Activated CD8-positive, alpha-beta memory T cell treated with anti-CD3 and anti-CD28 coated beads, Interleukin-2, amount 10 ng/mL, durations not matched to agents 7 days and 5 days (primary cell): ENCODE data around the gene STK39. TPM values are rescaled to one million over a fixed set of nuclear protein-coding genes. Genes with fewer than 3 reads are reported as not detected.
A peak's percentile ranks its signal among the peaks of the same experiment; 100 is the strongest.

ENCODE experiments used
- ATAC-seq: fragments of 150-1000 bp; cut with Tn5 transposase; one replicate; pipeline ENCODE4 v1.10.0; 2021; ENCODE audit warnings: moderate library complexity
- CTCF ChIA-PET: fragments of 350-600 bp; sonication (Branson Sonifier 250); formaldehyde crosslinking; loops from one replicate; lab custom pipeline; 2021; ENCODE audit warnings: antibody characterized with exemption; lab: Charles Lee
- DNase-seq: peaks from one replicate; pipeline ENCODE4 v3.0.0-alpha.2; 2020
- H3K27ac Mint-ChIP-seq: one replicate; pipeline ENCODE4 v1.8.0; 2021; ENCODE audit warnings: mild to moderate bottlenecking, mixed read lengths
- H3K27me3 Mint-ChIP-seq: one replicate; pipeline ENCODE4 v1.8.0; 2021; ENCODE audit warnings: mixed read lengths
- H3K36me3 Mint-ChIP-seq: one replicate; pipeline ENCODE4 v1.8.0; 2021; ENCODE audit warnings: mild to moderate bottlenecking, mixed read lengths
- H3K4me1 Mint-ChIP-seq: one replicate; pipeline ENCODE4 v1.8.0; 2021; ENCODE audit warnings: mixed read lengths
- H3K4me3 Mint-ChIP-seq: one replicate; pipeline ENCODE4 v1.8.0; 2021; ENCODE audit warnings: mild to moderate bottlenecking, moderate library complexity, mixed read lengths
- H3K9me3 Mint-ChIP-seq: one replicate; pipeline ENCODE4 v1.8.0; 2022; ENCODE audit warnings: low read depth, mixed read lengths
- total RNA-seq, 2 experiments: library from RNA; stranded (reverse); gene quantifications; one replicate each; pipeline ENCODE4 v1.2.3, GENCODE V29; 2021

The STK39 gene
- total RNA-seq, 2 experiments from 2014 or later: 29.4 to 35.7 TPM

DNA sequence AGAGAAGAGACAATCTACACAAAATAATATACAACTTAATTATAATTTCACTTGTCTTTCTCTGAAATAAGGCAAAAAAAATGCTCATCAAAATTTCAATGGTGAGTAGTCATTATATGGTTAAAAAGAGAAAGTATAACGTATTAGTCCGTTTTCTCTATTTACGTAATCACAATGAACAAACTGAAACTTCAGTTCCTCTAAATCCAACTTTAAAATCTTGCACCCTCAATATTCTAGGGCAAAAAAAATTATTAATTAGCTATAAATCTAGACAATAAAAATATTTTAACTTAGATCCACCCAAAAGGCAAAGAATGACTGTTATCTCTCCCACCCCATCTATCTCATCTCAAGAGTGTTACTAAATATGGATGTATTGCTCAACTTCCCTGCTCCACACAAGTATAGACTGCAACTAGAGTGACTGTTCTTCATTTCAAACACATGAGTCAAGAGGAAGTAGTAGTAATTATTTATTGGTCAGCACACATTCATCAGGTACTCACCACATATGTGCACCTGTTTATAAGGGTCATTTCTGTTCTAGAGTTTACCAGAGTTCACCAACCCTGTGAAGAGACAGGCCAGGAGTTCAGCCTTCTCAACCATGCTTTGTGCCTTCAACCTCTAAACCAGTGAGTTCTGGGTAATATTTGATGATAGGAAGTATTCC, 36.4 kb downstream of the STK39 start:
- Mint-ChIP-seq H3K4me1 (peaks cover 50% of the 10 kb centered on the region), H3K4me3 (peak overlapping the region; percentile 40), H3K36me3 (peaks cover 15% of the 10 kb centered on the region), H3K9me3 (peaks cover under 1% of the 10 kb centered on the region), H3K27ac (peak overlapping the region; percentile 75), H3K27me3 (no peaks in the 10 kb centered on the region)
- CTCF ChIA-PET: interaction anchor here (0.6 to 2.1 kb wide), 6 partner anchors 15 to 50 kb away, joined by 3 to 5 read pairs (median 4); no protein-coding TSS in a partner anchor
- no peak for DNase-seq
- ATAC-seq: peak; percentile 79

DNA sequence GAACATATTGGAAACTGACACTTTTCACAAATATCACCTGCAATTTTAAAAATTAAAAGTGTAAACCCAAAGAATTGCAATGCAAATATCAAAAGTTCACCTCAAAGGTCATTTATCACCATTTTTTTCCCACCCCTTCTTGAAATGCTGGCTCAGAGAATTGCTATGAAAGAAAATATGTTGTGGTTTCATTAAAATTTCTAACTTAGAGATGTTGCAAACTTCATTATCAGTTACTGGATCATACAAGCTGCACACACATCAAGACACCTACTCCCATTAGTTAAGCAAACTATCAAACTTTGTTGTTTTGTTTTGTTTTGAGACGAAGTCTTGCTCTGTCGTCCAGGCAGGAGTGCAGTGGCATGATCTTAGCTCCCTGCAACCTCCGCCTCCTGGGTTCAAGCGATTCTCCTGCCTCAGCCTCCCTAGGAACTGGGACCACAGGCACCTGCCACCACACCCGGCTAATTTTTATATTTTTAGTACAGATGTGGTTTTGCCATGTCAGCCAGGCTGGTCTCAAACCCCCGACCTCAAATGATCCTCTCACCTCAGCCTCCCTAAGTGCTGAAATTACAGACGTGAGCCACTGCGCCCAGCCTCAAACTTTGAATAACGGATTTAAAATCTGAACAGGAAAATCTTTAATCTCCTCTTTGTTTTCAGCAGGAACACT, 37.0 kb downstream of the STK39 start:
- Mint-ChIP-seq H3K4me3 (peak overlapping the region; percentile 40), H3K27ac (peak overlapping the region; percentile 72), H3K9me3 (peaks cover 2% of the 10 kb centered on the region), H3K27me3 (no peaks in the 10 kb centered on the region), H3K36me3 (peaks cover 19% of the 10 kb centered on the region), H3K4me1 (peaks cover 50% of the 10 kb centered on the region)
- CTCF ChIA-PET: interaction anchor here (0.6 to 2.1 kb wide), 3 partner anchors 16 to 50 kb away, joined by 4 to 5 read pairs (median 4); no protein-coding TSS in a partner anchor
- DNase-seq: peak; percentile 49
- ATAC-seq: no peak

- CTCF ChIA-PET: no interaction called here
- Mint-ChIP-seq H3K9me3 (peaks cover 2% of the 10 kb centered on the region), H3K27me3 (no peaks in the 10 kb centered on the region), H3K36me3 (peaks cover 23% of the 10 kb centered on the region), H3K4me1 (peaks cover 50% of the 10 kb centered on the region), H3K27ac (no peak overlapping the region), H3K4me3 (no peak overlapping the region)
- ATAC-seq (no peak), DNase-seq (no peak)
These were observed 38.7 kb downstream of the STK39 start for GRCh38 chr2:168208652-168209051.

DNA sequence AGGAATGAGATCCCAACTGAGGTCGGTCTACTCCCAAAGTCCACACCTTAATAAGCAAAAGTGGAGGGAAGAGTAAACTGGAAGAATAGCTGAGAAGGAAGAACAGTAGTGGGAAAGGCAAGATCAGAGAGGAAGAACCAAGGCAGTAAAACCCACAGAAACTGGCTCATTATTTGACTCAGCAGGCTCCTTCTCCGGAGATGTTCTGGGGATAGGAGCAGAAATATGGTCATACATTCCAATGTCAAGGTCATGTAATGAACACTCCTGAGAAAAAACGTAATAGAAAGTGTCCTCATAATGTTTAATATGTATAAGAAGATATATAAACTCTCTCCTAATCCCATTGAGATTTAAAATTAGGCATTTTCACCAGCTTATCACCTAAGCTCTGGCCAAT, 39.5 kb downstream of the STK39 start:
- ATAC-seq (no peak), DNase-seq (no peak)
- H3K9me3 Mint-ChIP-seq: peaks cover 2% of the 10 kb centered on the region
- peaks cover 26% of the 10 kb centered on the region for H3K36me3 Mint-ChIP-seq
- H3K27me3 Mint-ChIP-seq: no peaks in the 10 kb centered on the region
- peaks cover 47% of the 10 kb centered on the region for H3K4me1 Mint-ChIP-seq
- H3K4me3 Mint-ChIP-seq: no peak overlapping the region
- H3K27ac Mint-ChIP-seq: no peak overlapping the region
- CTCF ChIA-PET: interaction anchor here (1.0 kb wide), 1 partner anchor 13 kb away, joined by 3 read pairs; no protein-coding TSS in a partner anchor

- no peak for DNase-seq
- ATAC-seq: no peak
- H3K4me3 Mint-ChIP-seq: no peak overlapping the region
- peaks cover 35% of the 10 kb centered on the region for H3K4me1 Mint-ChIP-seq
- H3K9me3 Mint-ChIP-seq: peaks cover 2% of the 10 kb centered on the region
- CTCF ChIA-PET: no interaction called here
- H3K36me3 Mint-ChIP-seq: peaks cover 30% of the 10 kb centered on the region
- H3K27me3 Mint-ChIP-seq: no peaks in the 10 kb centered on the region
- no peak overlapping the region for H3K27ac Mint-ChIP-seq
These were observed 43.4 kb downstream of the STK39 start for GRCh38 chr2:168203762-168204693.

DNA sequence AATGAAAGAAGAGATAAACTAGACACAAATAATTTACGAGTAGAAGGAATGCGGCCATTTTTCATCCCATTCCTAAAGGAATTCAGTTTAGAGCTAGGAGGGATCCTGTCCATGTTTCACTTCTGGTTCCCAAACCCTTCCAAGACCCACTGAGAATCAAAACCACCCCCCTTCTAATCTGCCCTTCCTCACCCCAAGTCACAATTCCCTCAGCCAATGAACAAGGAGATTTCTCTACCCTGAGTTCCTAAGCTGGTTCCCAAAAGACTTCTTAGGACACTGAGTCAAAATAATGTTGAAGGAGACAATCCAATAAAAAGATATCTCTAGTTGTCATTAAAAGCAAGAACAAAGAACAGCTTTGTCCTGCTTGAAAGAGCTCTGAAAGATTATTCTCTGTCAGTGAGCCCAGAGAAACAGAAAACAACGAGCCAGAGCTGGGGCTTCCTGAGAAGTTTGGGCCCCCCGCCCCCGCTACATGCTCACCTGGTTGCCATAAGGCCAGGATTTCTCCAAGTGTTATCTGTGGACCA, 45.7 kb downstream of the STK39 start:
- H3K27ac Mint-ChIP-seq: no peak overlapping the region
- peaks cover 28% of the 10 kb centered on the region for H3K36me3 Mint-ChIP-seq
- peaks cover 26% of the 10 kb centered on the region for H3K4me1 Mint-ChIP-seq
- peaks cover 2% of the 10 kb centered on the region for H3K9me3 Mint-ChIP-seq
- CTCF ChIA-PET: no interaction called here
- H3K27me3 Mint-ChIP-seq: no peaks in the 10 kb centered on the region
- no peak for DNase-seq
- H3K4me3 Mint-ChIP-seq: no peak overlapping the region
- no peak for ATAC-seq

DNA sequence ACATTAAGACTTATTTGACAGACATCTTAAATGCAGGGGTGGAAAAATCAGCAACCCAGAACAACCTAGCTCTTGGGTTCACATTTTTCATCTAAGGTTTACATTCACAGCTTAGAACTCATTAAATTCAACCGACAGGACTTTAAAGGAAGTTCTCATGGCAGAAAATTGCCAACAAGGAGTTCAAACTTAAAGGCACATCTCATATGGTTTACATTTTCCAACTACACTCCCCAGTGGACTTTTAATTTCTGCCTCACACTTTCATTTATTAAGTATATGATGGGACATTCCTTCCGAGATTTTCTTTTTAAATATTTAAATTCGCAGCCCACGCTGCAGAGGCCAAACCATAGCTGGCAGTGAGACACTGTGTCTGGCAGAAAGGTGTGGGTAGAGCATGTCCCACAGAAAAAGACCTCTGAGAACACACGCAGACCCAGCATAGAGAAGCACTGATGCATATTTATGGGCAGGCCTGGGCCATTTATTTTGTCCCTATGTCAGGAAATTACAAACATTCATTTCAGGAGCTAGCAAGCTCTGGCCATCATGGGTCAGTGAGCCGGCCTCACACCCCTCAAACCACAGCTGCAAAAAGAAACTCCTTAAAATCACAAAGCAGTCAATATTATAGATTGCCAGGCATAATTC, 46.3 kb downstream of the STK39 start:
- Mint-ChIP-seq H3K9me3 (peaks cover 2% of the 10 kb centered on the region), H3K4me3 (no peak overlapping the region), H3K27me3 (no peaks in the 10 kb centered on the region), H3K27ac (no peak overlapping the region), H3K36me3 (peaks cover 31% of the 10 kb centered on the region), H3K4me1 (peaks cover 31% of the 10 kb centered on the region)
- DNase-seq (no peak), ATAC-seq (no peak)
- CTCF ChIA-PET: no interaction called here

DNA sequence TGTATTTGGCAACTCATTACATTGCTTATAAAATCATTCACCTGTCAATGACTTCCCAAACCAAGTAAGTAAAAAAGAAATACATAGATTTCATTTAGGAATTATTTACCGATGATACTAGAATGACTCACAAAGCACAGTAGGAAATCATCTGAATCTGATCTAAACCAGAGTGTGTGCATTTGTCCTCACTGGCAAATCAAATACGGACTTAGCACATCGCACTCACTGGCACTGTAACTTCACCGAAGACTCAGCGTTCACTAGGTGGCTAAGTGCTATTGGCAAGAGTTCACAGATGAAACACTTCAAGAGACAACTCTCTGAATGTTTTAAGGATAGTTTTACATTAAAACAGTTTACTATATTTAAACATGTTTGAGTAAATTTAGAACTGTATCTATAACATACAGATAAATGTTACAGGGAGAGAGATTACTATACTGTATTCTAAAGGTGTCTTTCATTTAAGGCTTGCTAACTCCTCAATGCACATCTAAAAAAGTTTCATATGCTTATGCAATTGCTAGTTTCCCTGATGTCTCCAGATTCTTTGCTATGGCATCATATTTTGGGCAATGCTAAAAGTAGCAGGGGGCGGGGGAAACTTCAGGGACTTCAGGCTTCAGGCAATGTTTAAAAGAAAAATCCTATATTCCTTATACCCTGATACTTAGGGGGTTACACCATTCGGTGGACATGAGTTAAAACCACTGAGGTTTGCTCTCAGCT, 48.8 kb downstream of the STK39 start:
- CTCF ChIA-PET: no interaction called here
- no peak for DNase-seq
- no peak overlapping the region for H3K27ac Mint-ChIP-seq
- H3K4me1 Mint-ChIP-seq: peaks cover 55% of the 10 kb centered on the region
- no peaks in the 10 kb centered on the region for H3K27me3 Mint-ChIP-seq
- H3K36me3 Mint-ChIP-seq: peaks cover 23% of the 10 kb centered on the region
- ATAC-seq: no peak
- no peak overlapping the region for H3K4me3 Mint-ChIP-seq
- H3K9me3 Mint-ChIP-seq: no peaks in the 10 kb centered on the region

DNA sequence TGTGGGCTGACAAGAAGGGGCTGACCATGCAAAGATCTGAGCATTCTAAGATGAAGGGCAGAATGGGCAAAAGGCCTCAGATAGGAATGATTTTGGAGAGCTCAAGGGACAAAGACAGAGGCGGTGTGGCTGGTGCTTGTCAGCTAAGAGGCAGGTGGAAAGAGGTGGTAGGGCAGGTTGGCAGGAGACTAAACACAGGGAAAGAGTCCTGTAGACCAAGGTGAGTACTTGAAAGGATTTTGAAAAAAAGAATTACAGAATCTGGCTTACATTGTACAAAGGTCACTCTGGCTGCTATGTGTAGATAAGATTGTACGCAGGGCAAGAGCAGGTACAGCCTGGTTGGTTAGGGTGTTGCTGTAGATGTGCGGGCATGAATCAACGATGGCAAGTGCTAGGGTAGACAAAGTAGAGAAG, 50.6 kb downstream of the STK39 start:
- H3K27me3 Mint-ChIP-seq: no peaks in the 10 kb centered on the region
- DNase-seq: no peak

DNA sequence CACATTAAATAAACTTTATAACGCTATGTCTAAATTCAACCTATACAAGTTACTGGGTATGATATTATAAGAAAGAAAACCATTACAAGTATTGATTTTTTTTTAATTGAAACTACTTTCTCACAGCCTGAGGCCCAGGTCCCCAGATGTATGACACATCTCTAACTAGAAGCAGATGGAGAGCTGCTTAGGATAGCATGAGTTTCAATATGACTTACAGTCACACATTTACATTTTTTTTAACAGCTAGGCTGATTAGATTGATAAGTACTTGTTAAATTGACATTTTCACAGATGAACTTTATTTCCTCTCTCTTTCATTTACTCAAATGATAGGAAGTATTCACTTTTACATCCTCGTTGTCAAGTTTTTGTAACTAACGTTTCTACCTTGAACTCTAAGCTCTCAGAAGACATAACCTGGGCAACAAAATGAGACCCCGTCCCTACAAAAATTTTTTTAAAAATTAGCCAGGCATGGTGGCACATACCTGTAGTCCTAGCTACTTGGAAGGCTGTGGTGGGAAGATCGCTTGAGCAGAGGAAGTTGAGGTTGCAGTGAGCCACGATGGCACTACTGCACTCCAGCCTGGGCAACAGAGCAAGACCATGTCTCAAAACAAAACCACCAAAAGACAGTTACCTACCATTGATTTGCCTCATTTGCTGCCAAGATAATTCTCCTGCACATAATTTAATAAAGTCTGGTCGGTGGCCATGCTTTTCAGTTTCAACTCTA, 52.4 kb downstream of the STK39 start:
- Mint-ChIP-seq H3K9me3 (no peaks in the 10 kb centered on the region), H3K4me3 (peak overlapping the region; percentile 65), H3K27ac (peak overlapping the region; percentile 97), H3K4me1 (peaks cover 68% of the 10 kb centered on the region), H3K36me3 (peaks cover 13% of the 10 kb centered on the region), H3K27me3 (no peaks in the 10 kb centered on the region)
- peak; percentile 69 for DNase-seq
- peak; percentile 91 for ATAC-seq
- CTCF ChIA-PET: interaction anchor here (0.7 to 1.9 kb wide), 7 partner anchors 13 to 55 kb away, joined by 3 to 7 read pairs (median 5); partner anchors contain the start of gene STK39

More for the DNA sequence above, 50.6 kb downstream of the STK39 start:
- Mint-ChIP-seq H3K36me3 (peaks cover 14% of the 10 kb centered on the region), H3K4me1 (peaks cover 73% of the 10 kb centered on the region), H3K9me3 (no peaks in the 10 kb centered on the region), H3K4me3 (no peak overlapping the region), H3K27ac (peak overlapping the region; percentile 33)
- no peak for ATAC-seq
- CTCF ChIA-PET: no interaction called here

- ATAC-seq (peak; percentile 63), DNase-seq (peak; percentile 67)
- Mint-ChIP-seq H3K4me1 (peaks cover 59% of the 10 kb centered on the region), H3K27me3 (no peaks in the 10 kb centered on the region), H3K9me3 (no peaks in the 10 kb centered on the region), H3K27ac (peak overlapping the region; percentile 82), H3K4me3 (peak overlapping the region; percentile 34), H3K36me3 (peaks cover 11% of the 10 kb centered on the region)
- CTCF ChIA-PET: interaction anchor here (0.7 kb wide), 1 partner anchor 18 kb away, joined by 4 read pairs; no protein-coding TSS in a partner anchor
These were observed 54.4 kb downstream of the STK39 start for GRCh38 chr2:168192839-168193616.
